Neural cell (in vitro differentiated cells): ENCODE data around the gene BRSK2. TPM values are rescaled to one million over a fixed set of nuclear protein-coding genes. Genes with fewer than 3 reads are reported as not detected.
"Not testable (repeated sequence)": the region's sequence is repeated elsewhere in the genome, so short reads cannot be mapped to it uniquely, and the experiment has no call there.

ENCODE experiments used
- H2AFZ ChIP-seq: fragments of 200-600, 300-800 bp; sonication (generic), shearing (Covaris generic); 2 replicates; pipeline ENCODE4 v1.6.0; 2014; ENCODE audit warnings: low read depth, mild to moderate bottlenecking, antibody characterized with exemption, low read length, moderate library complexity
- H3F3A ChIP-seq: fragments of 200-600 bp; shearing (Covaris generic); 2 replicates; pipeline ENCODE4 v1.6.1; 2016; ENCODE audit warnings: mild to moderate bottlenecking, moderate library complexity, mixed read lengths, antibody characterized with exemption, low read length; ENCODE audit not compliant: insufficient read depth, poor library complexity, severe bottlenecking
- H3K27ac ChIP-seq: fragments of 200-600, 300-800 bp; sonication (generic), shearing (Covaris generic); 2 replicates; pipeline ENCODE4 v1.5.1; 2014; ENCODE audit warnings: mild to moderate bottlenecking, low read length, moderate library complexity
- H3K27me3 ChIP-seq: fragments of 300-800, 200-600 bp; sonication (generic), shearing (Covaris generic); 2 replicates; pipeline ENCODE4 v1.6.0; 2014; ENCODE audit warnings: mild to moderate bottlenecking, low read depth, low read length, moderate library complexity; ENCODE audit not compliant: insufficient read depth
- H3K36me3 ChIP-seq: fragments of 300-800, 200-600 bp; sonication (generic), shearing (Covaris generic); 2 replicates; pipeline ENCODE4 v1.5.1; 2014; ENCODE audit warnings: mild to moderate bottlenecking, antibody characterized with exemption, low read length, moderate library complexity; ENCODE audit not compliant: insufficient read depth
- H3K4me2 ChIP-seq: fragments of 300-800, 200-600 bp; sonication (generic), shearing (Covaris generic); 2 replicates; pipeline ENCODE4 v1.6.0; 2014; ENCODE audit warnings: mild to moderate bottlenecking, low read length
- H3K4me3 ChIP-seq: fragments of 300-800, 200-600 bp; sonication (generic), shearing (Covaris generic); 2 replicates; pipeline ENCODE4 v1.5.1; 2014; ENCODE audit warnings: mild to moderate bottlenecking, low read length, moderate library complexity
- H3K79me2 ChIP-seq: fragments of 200-600 bp; shearing (Covaris generic); replicated peaks from 2 replicates; pipeline ENCODE4 v1.6.0; 2014; ENCODE audit warnings: mild to moderate bottlenecking, low read length, moderate library complexity; ENCODE audit not compliant: insufficient read depth
- H3K9ac ChIP-seq: fragments of 300-800, 200-600 bp; sonication (generic), shearing (Covaris generic); 2 replicates; pipeline ENCODE4 v1.6.1; 2016; ENCODE audit warnings: mild to moderate bottlenecking, low read length, mixed read lengths
- H3K9me2 ChIP-seq: fragments of 200-600 bp; shearing (Covaris generic); 2 replicates; pipeline ENCODE4 v1.6.1; 2016; ENCODE audit warnings: mild to moderate bottlenecking, low read length, mixed read lengths; ENCODE audit not compliant: insufficient read depth
- H3K9me3 ChIP-seq: fragments of 200-600, 300-800 bp; sonication (generic), shearing (Covaris generic); 2 replicates; pipeline ENCODE4 v1.6.1; 2016; ENCODE audit warnings: mild to moderate bottlenecking, mixed run types, low read length, moderate library complexity, mixed read lengths
- H4K20me1 ChIP-seq: fragments of 200-600 bp; shearing (Covaris generic); 2 replicates; pipeline ENCODE4 v1.6.1; 2016; ENCODE audit warnings: mild to moderate bottlenecking, mixed run types; ENCODE audit not compliant: insufficient read depth
- EP300 ChIP-seq: fragments of 450-650 bp; conservative IDR thresholded peaks from 2 replicates; pipeline ENCODE4 v1.6.1; 2014; ENCODE audit warnings: antibody characterized with exemption, mild to moderate bottlenecking, moderate library complexity; ENCODE audit not compliant: poor library complexity, severe bottlenecking
- EZH2 ChIP-seq: fragments of 200-600, 300-800 bp; shearing (Covaris generic), sonication (generic); IDR thresholded peaks from 2 replicates; pipeline ENCODE4 v1.6.1; 2014; ENCODE audit warnings: antibody characterized with exemption, low read length, borderline replicate concordance, mild to moderate bottlenecking; ENCODE audit not compliant: insufficient read depth, poor library complexity, severe bottlenecking
- MXI1 ChIP-seq: fragments of 450-650 bp; conservative IDR thresholded peaks from 2 replicates; pipeline ENCODE4 v1.6.1; 2014; ENCODE audit warnings: antibody characterized with exemption, mild to moderate bottlenecking; ENCODE audit not compliant: poor library complexity, severe bottlenecking
- POLR2AphosphoS5 ChIP-seq: IDR thresholded peaks from 2 replicates; pipeline ENCODE4 v1.6.1; 2012
- RAD21 ChIP-seq: fragments of 450-650 bp; conservative IDR thresholded peaks from 2 replicates; pipeline ENCODE4 v1.6.1; 2014; ENCODE audit warnings: antibody characterized with exemption, mild to moderate bottlenecking, moderate library complexity
- SMC3 ChIP-seq: fragments of 450-650 bp; conservative IDR thresholded peaks from 2 replicates; pipeline ENCODE4 v1.6.1; 2014; ENCODE audit warnings: antibody characterized with exemption, mild to moderate bottlenecking, moderate library complexity; ENCODE audit not compliant: poor library complexity
- TAF1 ChIP-seq: IDR thresholded peaks from 2 replicates; pipeline ENCODE4 v1.6.1; 2012; ENCODE audit warnings: low read depth
- polyA plus RNA-seq: library from polyadenylated mRNA; depleted of rRNA; stranded (reverse); fragments of >200 nt; gene quantifications from 2 replicates; pipeline ENCODE4 v1.2.3, GENCODE V29; 2014
- TF ChIP-seq, protein P1 (sequence below): IDR thresholded peaks from 2 replicates; pipeline ENCODE4 v1.6.1; 2012; ENCODE audit warnings: borderline replicate concordance
- TF ChIP-seq, protein P2 (sequence below): fragments of 450-650 bp; IDR thresholded peaks from 2 replicates; pipeline ENCODE4 v1.5.1; 2014; ENCODE audit warnings: antibody characterized with exemption, mild to moderate bottlenecking, moderate library complexity; ENCODE audit not compliant: poor library complexity, severe bottlenecking

The BRSK2 gene
- polyA plus RNA-seq, 1 donor from 2014 or later, result 47.5 TPM

DNA sequence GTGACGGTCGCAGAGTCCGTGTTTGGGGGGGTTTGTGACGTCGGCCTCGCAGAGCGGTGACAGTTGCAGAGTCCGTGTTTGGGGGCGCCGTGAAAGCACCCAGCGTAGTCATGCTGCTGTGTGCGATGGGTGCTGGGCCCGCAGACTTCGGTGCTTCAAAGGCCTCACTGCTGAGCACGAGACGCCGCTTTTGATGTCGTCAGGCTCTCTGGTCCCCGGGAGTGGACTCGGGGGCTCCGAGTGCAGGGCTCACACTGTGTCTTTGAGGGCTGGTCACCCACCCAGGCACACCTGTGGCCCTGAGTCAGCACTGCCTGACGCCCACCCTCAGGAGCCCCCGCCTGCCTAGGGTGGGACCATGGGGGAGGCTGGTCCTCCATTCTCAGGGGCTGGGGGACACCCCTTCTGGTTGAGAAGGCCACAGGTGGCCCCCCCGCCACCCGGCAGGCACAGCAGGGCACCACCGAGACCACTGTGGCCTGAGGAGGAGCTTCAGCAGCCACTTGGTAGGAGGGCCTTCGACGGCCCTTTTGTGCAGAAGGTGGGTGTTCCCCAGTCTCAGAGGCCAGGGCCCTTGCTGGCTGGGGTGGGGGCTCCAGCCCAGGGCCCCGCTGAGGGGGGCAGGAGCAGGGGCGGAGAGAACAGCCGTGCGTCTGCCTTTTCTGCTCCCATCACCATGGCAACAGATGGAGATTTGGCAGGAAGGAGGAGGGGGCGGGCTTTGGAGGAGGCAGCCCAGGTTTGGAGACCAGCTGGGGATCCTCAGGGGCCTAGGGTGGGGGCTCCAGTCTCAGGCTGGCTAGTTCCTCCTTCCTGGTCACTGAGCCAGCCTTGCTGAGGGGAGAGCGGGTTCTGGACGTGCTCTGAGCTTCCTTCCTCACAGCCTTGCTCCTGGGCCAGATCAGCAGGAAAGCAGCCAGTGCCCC, 20.9 kb downstream of the BRSK2 start:
- H3K9me3 ChIP-seq, result peaks cover 3% of the 10 kb centered on the region
- peaks cover 15% of the 10 kb centered on the region for H4K20me1 ChIP-seq
- no peaks in the 10 kb centered on the region for H3K27me3 ChIP-seq
- no peaks in the 10 kb centered on the region for H3F3A ChIP-seq
- peak overlapping the region; percentile 49 for H3K9ac ChIP-seq
- no peak overlapping the region for H2AFZ ChIP-seq
- H3K9me2 ChIP-seq, result no peaks in the 10 kb centered on the region
- H3K36me3 ChIP-seq, result peaks cover 3% of the 10 kb centered on the region
- peak overlapping the region; percentile 42 for H3K27ac ChIP-seq
- peak overlapping the region; percentile 44 for H3K4me3 ChIP-seq
- peaks cover 36% of the 10 kb centered on the region for H3K79me2 ChIP-seq
- H3K4me2 ChIP-seq, result no peak overlapping the region
- no peak for TF ChIP-seq MXI1
- no peak for TF ChIP-seq TAF1
- TF ChIP-seq, protein P1, sequence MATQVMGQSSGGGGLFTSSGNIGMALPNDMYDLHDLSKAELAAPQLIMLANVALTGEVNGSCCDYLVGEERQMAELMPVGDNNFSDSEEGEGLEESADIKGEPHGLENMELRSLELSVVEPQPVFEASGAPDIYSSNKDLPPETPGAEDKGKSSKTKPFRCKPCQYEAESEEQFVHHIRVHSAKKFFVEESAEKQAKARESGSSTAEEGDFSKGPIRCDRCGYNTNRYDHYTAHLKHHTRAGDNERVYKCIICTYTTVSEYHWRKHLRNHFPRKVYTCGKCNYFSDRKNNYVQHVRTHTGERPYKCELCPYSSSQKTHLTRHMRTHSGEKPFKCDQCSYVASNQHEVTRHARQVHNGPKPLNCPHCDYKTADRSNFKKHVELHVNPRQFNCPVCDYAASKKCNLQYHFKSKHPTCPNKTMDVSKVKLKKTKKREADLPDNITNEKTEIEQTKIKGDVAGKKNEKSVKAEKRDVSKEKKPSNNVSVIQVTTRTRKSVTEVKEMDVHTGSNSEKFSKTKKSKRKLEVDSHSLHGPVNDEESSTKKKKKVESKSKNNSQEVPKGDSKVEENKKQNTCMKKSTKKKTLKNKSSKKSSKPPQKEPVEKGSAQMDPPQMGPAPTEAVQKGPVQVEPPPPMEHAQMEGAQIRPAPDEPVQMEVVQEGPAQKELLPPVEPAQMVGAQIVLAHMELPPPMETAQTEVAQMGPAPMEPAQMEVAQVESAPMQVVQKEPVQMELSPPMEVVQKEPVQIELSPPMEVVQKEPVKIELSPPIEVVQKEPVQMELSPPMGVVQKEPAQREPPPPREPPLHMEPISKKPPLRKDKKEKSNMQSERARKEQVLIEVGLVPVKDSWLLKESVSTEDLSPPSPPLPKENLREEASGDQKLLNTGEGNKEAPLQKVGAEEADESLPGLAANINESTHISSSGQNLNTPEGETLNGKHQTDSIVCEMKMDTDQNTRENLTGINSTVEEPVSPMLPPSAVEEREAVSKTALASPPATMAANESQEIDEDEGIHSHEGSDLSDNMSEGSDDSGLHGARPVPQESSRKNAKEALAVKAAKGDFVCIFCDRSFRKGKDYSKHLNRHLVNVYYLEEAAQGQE, result no peak

DNA sequence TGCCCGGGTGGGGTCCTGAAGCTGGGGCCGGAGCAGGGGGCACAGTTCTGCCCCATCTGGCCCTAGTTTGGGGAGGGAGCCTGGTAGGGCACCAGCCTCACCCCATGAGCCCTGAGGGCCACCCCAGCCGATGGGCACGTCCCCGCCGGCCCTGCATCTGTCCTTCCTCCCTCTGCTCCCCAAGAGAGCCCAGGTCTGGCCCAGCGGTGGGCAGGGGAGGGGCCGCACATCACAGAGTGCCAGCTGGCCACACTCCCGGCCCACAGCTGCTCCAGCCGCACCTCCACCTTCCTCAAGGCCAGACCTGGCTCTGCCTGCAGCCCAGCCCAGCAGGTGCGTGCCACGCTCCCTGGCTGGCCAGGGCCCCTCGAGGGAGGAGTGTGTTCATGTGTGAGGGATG, 21.6 kb downstream of the BRSK2 start:
- Histone ChIP-seq H3K9me3 (peaks cover 9% of the 10 kb centered on the region), H3K27ac (peak overlapping the region; percentile 42), H3K4me2 (no peak overlapping the region)

DNA sequence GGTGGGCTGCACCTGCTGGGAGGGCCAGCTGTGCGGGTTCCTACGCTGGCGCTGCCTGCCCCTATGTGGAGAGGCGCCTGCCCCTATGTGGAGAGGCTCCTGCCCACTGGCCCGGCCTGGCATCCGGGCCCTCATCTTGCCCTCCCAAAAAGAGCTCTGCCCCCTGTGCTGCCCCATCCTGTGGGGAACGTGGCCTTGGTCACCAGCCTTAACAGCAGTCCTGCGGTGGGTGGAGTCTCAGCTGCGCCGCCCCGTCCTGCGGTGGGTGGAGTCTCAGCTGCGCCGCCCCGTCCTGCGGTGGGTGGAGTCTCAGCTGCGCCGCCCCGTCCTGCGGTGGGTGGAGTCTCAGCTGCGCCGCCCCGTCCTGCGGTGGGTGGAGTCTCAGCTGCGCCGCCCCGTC, 22.0 kb downstream of the BRSK2 start:
- peaks cover 13% of the 10 kb centered on the region for H3K9me3 ChIP-seq
- not testable (repeated sequence) for H3K9ac ChIP-seq, H3K9me2 ChIP-seq, H3K27ac ChIP-seq, H3K36me3 ChIP-seq, H3K4me2 ChIP-seq, H2AFZ ChIP-seq, H3F3A ChIP-seq, H3K27me3 ChIP-seq
- peaks cover 11% of the 10 kb centered on the region for H4K20me1 ChIP-seq
- peaks cover 47% of the 10 kb centered on the region for H3K79me2 ChIP-seq
- peak overlapping the region; percentile 44 for H3K4me3 ChIP-seq

More for the DNA sequence above, 21.6 kb downstream of the BRSK2 start:
- Histone ChIP-seq H3K9me2 (no peaks in the 10 kb centered on the region), H3F3A (no peaks in the 10 kb centered on the region), H3K9ac (peak overlapping the region; percentile 49), H3K4me3 (peak overlapping the region; percentile 44), H3K27me3 (no peaks in the 10 kb centered on the region), H2AFZ (no peak overlapping the region), H3K36me3 (peaks cover 9% of the 10 kb centered on the region), H3K79me2 (peaks cover 43% of the 10 kb centered on the region), H4K20me1 (peaks cover 15% of the 10 kb centered on the region)
- no peak for TF ChIP-seq SMC3
- TF ChIP-seq EP300, result no peak
- TF ChIP-seq, protein P2, sequence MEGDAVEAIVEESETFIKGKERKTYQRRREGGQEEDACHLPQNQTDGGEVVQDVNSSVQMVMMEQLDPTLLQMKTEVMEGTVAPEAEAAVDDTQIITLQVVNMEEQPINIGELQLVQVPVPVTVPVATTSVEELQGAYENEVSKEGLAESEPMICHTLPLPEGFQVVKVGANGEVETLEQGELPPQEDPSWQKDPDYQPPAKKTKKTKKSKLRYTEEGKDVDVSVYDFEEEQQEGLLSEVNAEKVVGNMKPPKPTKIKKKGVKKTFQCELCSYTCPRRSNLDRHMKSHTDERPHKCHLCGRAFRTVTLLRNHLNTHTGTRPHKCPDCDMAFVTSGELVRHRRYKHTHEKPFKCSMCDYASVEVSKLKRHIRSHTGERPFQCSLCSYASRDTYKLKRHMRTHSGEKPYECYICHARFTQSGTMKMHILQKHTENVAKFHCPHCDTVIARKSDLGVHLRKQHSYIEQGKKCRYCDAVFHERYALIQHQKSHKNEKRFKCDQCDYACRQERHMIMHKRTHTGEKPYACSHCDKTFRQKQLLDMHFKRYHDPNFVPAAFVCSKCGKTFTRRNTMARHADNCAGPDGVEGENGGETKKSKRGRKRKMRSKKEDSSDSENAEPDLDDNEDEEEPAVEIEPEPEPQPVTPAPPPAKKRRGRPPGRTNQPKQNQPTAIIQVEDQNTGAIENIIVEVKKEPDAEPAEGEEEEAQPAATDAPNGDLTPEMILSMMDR, result no peak
- TF ChIP-seq, protein P1, result no peak
- TF ChIP-seq RAD21, result no peak
- no peak for TF ChIP-seq MXI1
- TF ChIP-seq EZH2, result no peak
- no peak for TF ChIP-seq POLR2AphosphoS5
- no peak for TF ChIP-seq TAF1
